HCT116 (cell line): ENCODE results near the gene POLR1A. TPM values are rescaled to one million over a fixed set of nuclear protein-coding genes. Genes with fewer than 3 reads are reported as not detected.

ENCODE experiments used
- ATAC-seq: fragments of 200-7000 bp; cut with Tn5 transposase; 2 replicates; pipeline ENCODE4 v1.9.1; 2020; ENCODE audit warnings: mild to moderate bottlenecking, moderate library complexity
- BruUV-seq: library from RNA; stranded (reverse); fragments of 400-500 nt; replicated peaks from 2 replicates; lab custom pipeline; 2021; lab: Mats Ljungman, UMichigan
- CTCF ChIA-PET: fragments of 300-600 bp; sonication (Branson Sonifier 250); formaldehyde crosslinking; loops from one replicate; lab custom pipeline; 2021; ENCODE audit warnings: antibody characterized with exemption; lab: Charles Lee
- POLR2A ChIA-PET: fragments of 300-600, 350-600 bp; sonication (Branson Sonifier 250); formaldehyde crosslinking; loops from one replicate; lab custom pipeline; 2021; ENCODE audit warnings: antibody characterized with exemption; lab: Charles Lee
- RAD21 ChIA-PET, 2 experiments: fragments of 300-600 bp; sonication (Branson Sonifier 250); formaldehyde crosslinking; loops; one replicate each; lab custom pipeline; 2023; ENCODE audit warnings: low total read pairs in 2 of 2; ENCODE audit not compliant: uncharacterized antibody in 2 of 2, unreplicated experiment in 2 of 2, low non-redundant PET in 1 of 2; lab: Charles Lee
- DNase-seq: peaks from one replicate; pipeline ENCODE4 v3.0.0-alpha.2; 2010; ENCODE audit warnings: low read depth, low spot score
- H2AFZ ChIP-seq: fragments of 200-600 bp; shearing (Covaris generic), sonication (generic); 2 replicates; pipeline ENCODE4 v1.6.1; 2017; ENCODE audit warnings: low read depth, mixed run types, mixed read lengths, antibody characterized with exemption, low read length; ENCODE audit not compliant: poor library complexity, severe bottlenecking
- H3K27ac ChIP-seq: 2 replicates; pipeline ENCODE4 v1.5.1; 2012; ENCODE audit warnings: low read depth, low read length
- H3K27me3 ChIP-seq: fragments of 200-600 bp; sonication (generic); 2 replicates; pipeline ENCODE4 v1.6.1; 2016; ENCODE audit warnings: mixed run types, low read length, mixed read lengths; ENCODE audit not compliant: insufficient read depth
- H3K36me3 ChIP-seq, 2 experiments: fragments of 200-500 bp in 1 of 2; fragments of 200-600 bp in 1 of 2; sonication (Bioruptor generic) in 1 of 2; sonication (generic) in 1 of 2; 2 replicates each; pipeline versions ENCODE4 v1.5.1 to v1.6.1; 2014 to 2016; ENCODE audit warnings: low read length in 2 of 2, inconsistent platforms in 1 of 2, mixed read lengths in 1 of 2, mixed run types in 1 of 2; ENCODE audit not compliant: insufficient read depth in 2 of 2, control insufficient read depth in 1 of 2
- H3K4me1 ChIP-seq, 2 experiments: fragments of 200-600 bp in 1 of 2; sonication (generic) in 1 of 2; 2 replicates each; pipeline versions ENCODE4 v1.5.1 to v1.6.1; 2012 to 2017; ENCODE audit warnings: low read length in 2 of 2, inconsistent platforms in 1 of 2, mild to moderate bottlenecking in 1 of 2, mixed read lengths in 1 of 2, mixed run types in 1 of 2, moderate library complexity in 1 of 2; ENCODE audit not compliant: insufficient read depth in 2 of 2, control insufficient read depth in 1 of 2
- H3K4me2 ChIP-seq: fragments of 200-600 bp; sonication (generic); 2 replicates; pipeline ENCODE4 v1.6.1; 2017; ENCODE audit warnings: mixed run types, low read length, mixed read lengths
- H3K4me3 ChIP-seq, 2 experiments: fragments of 200-600 bp in 1 of 2; sonication (generic) in 1 of 2; replicated peaks in 1 of 2; 2 replicates each; pipeline ENCODE4 v1.5.1; 2011 to 2016; ENCODE audit warnings: low read length in 2 of 2, control low read depth in 1 of 2, low read depth in 1 of 2, mild to moderate bottlenecking in 1 of 2, mixed read lengths in 1 of 2, mixed run types in 1 of 2
- H3K79me2 ChIP-seq: fragments of 200-600 bp; sonication (generic); 2 replicates; pipeline ENCODE4 v1.6.1; 2017; ENCODE audit warnings: mild to moderate bottlenecking, mixed run types, low read length, moderate library complexity, mixed read lengths; ENCODE audit not compliant: insufficient read depth
- H3K9ac ChIP-seq: fragments of 200-600 bp; sonication (generic); 2 replicates; pipeline ENCODE4 v1.6.1; 2016; ENCODE audit warnings: low read length, mixed read lengths
- H3K9me2 ChIP-seq: fragments of 200-600 bp; sonication (generic), shearing (Covaris generic); 2 replicates; pipeline ENCODE4 v1.6.1; 2017; ENCODE audit warnings: mixed run types, mild to moderate bottlenecking, moderate library complexity; ENCODE audit not compliant: insufficient read depth
- H3K9me3 ChIP-seq, 2 experiments: fragments of 200-500 bp in 1 of 2; fragments of 200-600 bp in 1 of 2; sonication (Bioruptor generic) in 1 of 2; sonication (generic) in 1 of 2; 2 replicates each; pipeline ENCODE4 v1.6.1; 2014 to 2017; ENCODE audit warnings: low read length in 2 of 2, mixed read lengths in 2 of 2, inconsistent platforms in 1 of 2, low read depth in 1 of 2, mild to moderate bottlenecking in 1 of 2, mixed run types in 1 of 2, moderate library complexity in 1 of 2; ENCODE audit not compliant: control insufficient read depth in 1 of 2, insufficient read depth in 1 of 2
- H4K20me1 ChIP-seq: fragments of 200-600 bp; sonication (generic), shearing (Covaris generic); 2 replicates; pipeline ENCODE4 v1.6.1; 2017; ENCODE audit warnings: mixed run types, mild to moderate bottlenecking, moderate library complexity; ENCODE audit not compliant: insufficient read depth
- CBX3 ChIP-seq: IDR thresholded peaks from 2 replicates; pipeline ENCODE4 v1.6.1; 2012; ENCODE audit warnings: low read depth
- ELF1 ChIP-seq: IDR thresholded peaks from 2 replicates; pipeline ENCODE4 v1.6.1; 2012; ENCODE audit warnings: low read depth, borderline replicate concordance
- FOSL1 ChIP-seq: IDR thresholded peaks from 2 replicates; pipeline ENCODE4 v1.6.1; 2012; ENCODE audit warnings: low read depth
- JUND ChIP-seq: IDR thresholded peaks from 2 replicates; pipeline ENCODE4 v1.6.1; 2012
- POLR2A ChIP-seq: IDR thresholded peaks from 2 replicates; pipeline ENCODE4 v1.7.0; 2011; ENCODE audit warnings: borderline replicate concordance; ENCODE audit not compliant: insufficient read depth, insufficient read length; ENCODE audit errors: extremely low read depth
- POLR2AphosphoS5 ChIP-seq: IDR thresholded peaks from 2 replicates; pipeline ENCODE4 v1.6.1; 2011; ENCODE audit warnings: mild to moderate bottlenecking, low read depth, low read length, moderate library complexity
- RAD21 ChIP-seq: IDR thresholded peaks from 2 replicates; pipeline ENCODE4 v1.6.1; 2012; ENCODE audit warnings: low read depth, mild to moderate bottlenecking
- SIN3A ChIP-seq: IDR thresholded peaks from 2 replicates; pipeline ENCODE4 v1.6.1; 2012; ENCODE audit warnings: low read depth
- SP1 ChIP-seq: IDR thresholded peaks from 2 replicates; pipeline ENCODE4 v1.6.1; 2012; ENCODE audit warnings: low read depth
- SRF ChIP-seq: IDR thresholded peaks from 2 replicates; pipeline ENCODE4 v1.6.1; 2012; ENCODE audit warnings: low read depth
- TCF7L2 ChIP-seq: IDR thresholded peaks from 2 replicates; pipeline ENCODE4 v1.7.0; 2011; ENCODE audit warnings: borderline replicate concordance, inconsistent platforms; ENCODE audit not compliant: insufficient read depth, insufficient read length; ENCODE audit errors: extremely low read depth
- YY1 ChIP-seq: IDR thresholded peaks from 2 replicates; pipeline ENCODE4 v1.6.1; 2011; ENCODE audit warnings: low read length, low read depth, moderate library complexity, mild to moderate bottlenecking; ENCODE audit not compliant: insufficient replicate concordance; ENCODE audit errors: extremely low read depth
- ZFX ChIP-seq: fragments of 450-650 bp; IDR thresholded peaks from 2 replicates; pipeline ENCODE4 v1.6.1; 2017
- intact Hi-C: fragments of 100-400 bp; cut with micrococcal nuclease; formaldehyde crosslinking; loops from 2 replicates; pipeline ENCODE4 v1.10.0; 2022
- total RNA-seq: library from RNA; stranded (reverse); gene quantifications from one replicate; pipeline ENCODE4 v1.2.1, GENCODE V29; 2021; ENCODE audit not compliant: unreplicated experiment
- TF ChIP-seq, protein P1 (sequence below): IDR thresholded peaks from 2 replicates; pipeline ENCODE4 v1.6.1; 2012; ENCODE audit warnings: low read depth
- TF ChIP-seq, protein P2 (sequence below): IDR thresholded peaks from 2 replicates; pipeline ENCODE4 v1.6.1; 2012
- TF ChIP-seq, protein P3 (sequence below): IDR thresholded peaks from 2 replicates; pipeline ENCODE4 v1.6.1; 2012
- TF ChIP-seq, protein P4 (sequence below), 3 experiments: fragments of 200-600 bp in 1 of 3; sonication (generic) in 1 of 3; IDR thresholded peaks in 2 of 3; conservative IDR thresholded peaks in 1 of 3; 2 replicates each; pipeline ENCODE4 v1.5.1; 2012 to 2017; ENCODE audit warnings: low read depth in 2 of 3, low read length in 2 of 3, antibody characterized with exemption in 1 of 3, borderline replicate concordance in 1 of 3, control low read depth in 1 of 3, mild to moderate bottlenecking in 1 of 3, mixed read lengths in 1 of 3, mixed run types in 1 of 3, moderate library complexity in 1 of 3; ENCODE audit not compliant: insufficient read depth in 1 of 3

POLR1A gene
- total RNA-seq, 1 experiment from 2014 or later: 46.6 TPM

DNA sequence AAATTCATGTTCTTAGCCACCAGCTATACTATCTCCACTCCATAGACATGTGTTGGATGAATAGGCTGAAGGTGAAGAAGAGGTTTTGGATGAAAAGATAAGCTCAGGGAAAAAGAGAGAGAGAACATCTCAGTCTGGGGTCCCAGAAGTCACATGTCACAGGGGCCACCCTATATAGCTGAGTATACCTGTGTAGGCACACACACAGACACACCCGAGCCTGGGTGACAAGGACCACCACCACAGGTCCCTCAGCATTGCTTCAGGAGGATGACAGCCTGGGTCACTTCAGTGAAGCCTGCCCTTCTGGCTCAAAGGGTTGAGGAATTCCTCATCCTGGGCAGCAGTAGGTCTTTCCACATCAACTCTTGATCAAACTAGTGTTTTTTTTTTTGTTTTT lies 56.2 kb downstream of the POLR1A start:
- BruUV-seq: no TSS peak
- H3K9ac ChIP-seq: no peak overlapping the region
- H3K27ac ChIP-seq: no peak overlapping the region
- H3K9me3 ChIP-seq: no peaks in the 10 kb centered on the region
- no peak for DNase-seq
- peaks cover 51 to 64% of the 10 kb centered on the region in 2 experiments for H3K36me3 ChIP-seq
- CTCF ChIA-PET: no interaction called here
- no peaks in the 10 kb centered on the region for H4K20me1 ChIP-seq
- H3K4me2 ChIP-seq: no peak overlapping the region
- H3K9me2 ChIP-seq: no peaks in the 10 kb centered on the region
- no peaks in the 10 kb centered on the region for H3K27me3 ChIP-seq
- TF ChIP-seq JUND (no peak), POLR2AphosphoS5 (no peak), SP1 (no peak), ZFX (no peak), YY1 (no peak), SIN3A (no peak), FOSL1 (no peak), POLR2A (no peak), TCF7L2 (no peak), ELF1 (no peak), SRF (no peak), CBX3 (no peak), RAD21 (no peak)
- TF ChIP-seq, protein P1, sequence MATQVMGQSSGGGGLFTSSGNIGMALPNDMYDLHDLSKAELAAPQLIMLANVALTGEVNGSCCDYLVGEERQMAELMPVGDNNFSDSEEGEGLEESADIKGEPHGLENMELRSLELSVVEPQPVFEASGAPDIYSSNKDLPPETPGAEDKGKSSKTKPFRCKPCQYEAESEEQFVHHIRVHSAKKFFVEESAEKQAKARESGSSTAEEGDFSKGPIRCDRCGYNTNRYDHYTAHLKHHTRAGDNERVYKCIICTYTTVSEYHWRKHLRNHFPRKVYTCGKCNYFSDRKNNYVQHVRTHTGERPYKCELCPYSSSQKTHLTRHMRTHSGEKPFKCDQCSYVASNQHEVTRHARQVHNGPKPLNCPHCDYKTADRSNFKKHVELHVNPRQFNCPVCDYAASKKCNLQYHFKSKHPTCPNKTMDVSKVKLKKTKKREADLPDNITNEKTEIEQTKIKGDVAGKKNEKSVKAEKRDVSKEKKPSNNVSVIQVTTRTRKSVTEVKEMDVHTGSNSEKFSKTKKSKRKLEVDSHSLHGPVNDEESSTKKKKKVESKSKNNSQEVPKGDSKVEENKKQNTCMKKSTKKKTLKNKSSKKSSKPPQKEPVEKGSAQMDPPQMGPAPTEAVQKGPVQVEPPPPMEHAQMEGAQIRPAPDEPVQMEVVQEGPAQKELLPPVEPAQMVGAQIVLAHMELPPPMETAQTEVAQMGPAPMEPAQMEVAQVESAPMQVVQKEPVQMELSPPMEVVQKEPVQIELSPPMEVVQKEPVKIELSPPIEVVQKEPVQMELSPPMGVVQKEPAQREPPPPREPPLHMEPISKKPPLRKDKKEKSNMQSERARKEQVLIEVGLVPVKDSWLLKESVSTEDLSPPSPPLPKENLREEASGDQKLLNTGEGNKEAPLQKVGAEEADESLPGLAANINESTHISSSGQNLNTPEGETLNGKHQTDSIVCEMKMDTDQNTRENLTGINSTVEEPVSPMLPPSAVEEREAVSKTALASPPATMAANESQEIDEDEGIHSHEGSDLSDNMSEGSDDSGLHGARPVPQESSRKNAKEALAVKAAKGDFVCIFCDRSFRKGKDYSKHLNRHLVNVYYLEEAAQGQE: no peak
- TF ChIP-seq, protein P2, sequence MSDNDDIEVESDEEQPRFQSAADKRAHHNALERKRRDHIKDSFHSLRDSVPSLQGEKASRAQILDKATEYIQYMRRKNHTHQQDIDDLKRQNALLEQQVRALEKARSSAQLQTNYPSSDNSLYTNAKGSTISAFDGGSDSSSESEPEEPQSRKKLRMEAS: no peak
- TF ChIP-seq, protein P3, sequence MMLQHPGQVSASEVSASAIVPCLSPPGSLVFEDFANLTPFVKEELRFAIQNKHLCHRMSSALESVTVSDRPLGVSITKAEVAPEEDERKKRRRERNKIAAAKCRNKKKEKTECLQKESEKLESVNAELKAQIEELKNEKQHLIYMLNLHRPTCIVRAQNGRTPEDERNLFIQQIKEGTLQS: no peak
- TF ChIP-seq, protein P4, sequence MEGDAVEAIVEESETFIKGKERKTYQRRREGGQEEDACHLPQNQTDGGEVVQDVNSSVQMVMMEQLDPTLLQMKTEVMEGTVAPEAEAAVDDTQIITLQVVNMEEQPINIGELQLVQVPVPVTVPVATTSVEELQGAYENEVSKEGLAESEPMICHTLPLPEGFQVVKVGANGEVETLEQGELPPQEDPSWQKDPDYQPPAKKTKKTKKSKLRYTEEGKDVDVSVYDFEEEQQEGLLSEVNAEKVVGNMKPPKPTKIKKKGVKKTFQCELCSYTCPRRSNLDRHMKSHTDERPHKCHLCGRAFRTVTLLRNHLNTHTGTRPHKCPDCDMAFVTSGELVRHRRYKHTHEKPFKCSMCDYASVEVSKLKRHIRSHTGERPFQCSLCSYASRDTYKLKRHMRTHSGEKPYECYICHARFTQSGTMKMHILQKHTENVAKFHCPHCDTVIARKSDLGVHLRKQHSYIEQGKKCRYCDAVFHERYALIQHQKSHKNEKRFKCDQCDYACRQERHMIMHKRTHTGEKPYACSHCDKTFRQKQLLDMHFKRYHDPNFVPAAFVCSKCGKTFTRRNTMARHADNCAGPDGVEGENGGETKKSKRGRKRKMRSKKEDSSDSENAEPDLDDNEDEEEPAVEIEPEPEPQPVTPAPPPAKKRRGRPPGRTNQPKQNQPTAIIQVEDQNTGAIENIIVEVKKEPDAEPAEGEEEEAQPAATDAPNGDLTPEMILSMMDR (IDR thresholded peaks at IDR 0.05 in 2 of 3, conservative IDR thresholded peaks at IDR 0.05 in 1 of 3; ENCODE audit: borderline replicate concordance in 1 of 3, insufficient read depth in 1 of 3, low read depth in 2 of 3, low read length in 2 of 3): no peak
- no peak overlapping the region for H3K4me3 ChIP-seq
- H2AFZ ChIP-seq: no peak overlapping the region
- RAD21 ChIA-PET: no interaction called here
- no peaks in the 10 kb centered on the region for H3K79me2 ChIP-seq
- no peaks in the 10 kb centered on the region for H3K4me1 ChIP-seq
- intact Hi-C loops: no loop called here
- ATAC-seq: no peak
- POLR2A ChIA-PET: no interaction called here
